ENCODE data around the gene NKAP. TPM values are rescaled to one million over a fixed set of nuclear protein-coding genes. Genes with fewer than 3 reads are reported as not detected.
A peak's percentile ranks its signal among the peaks of the same experiment; 100 is the strongest.

The NKAP gene
- total and polyA plus RNA-seq, 2 donors (not counting 1 experiment from before 2014, with no cell fraction given): 2.3 to 17.9 TPM

DNA sequence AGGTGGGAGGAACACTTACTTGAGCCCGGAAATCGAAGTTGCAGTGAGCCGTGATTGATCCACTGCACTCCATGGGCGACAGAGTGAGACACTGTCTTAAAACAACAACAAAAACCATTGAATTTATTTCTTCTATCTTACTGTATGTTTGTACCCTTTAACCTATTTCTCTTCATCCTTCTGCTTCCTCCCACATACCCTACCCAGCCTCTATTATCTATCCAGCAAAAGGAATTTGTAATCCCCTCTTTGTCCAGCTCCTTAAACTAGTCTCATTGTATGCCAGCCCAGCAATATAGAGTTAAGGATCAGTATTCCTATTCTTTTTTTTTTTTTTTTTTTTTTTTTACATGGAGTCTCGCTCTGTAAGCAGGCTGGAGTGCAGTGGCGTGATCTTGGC lies 1.9 kb upstream of the NKAP start:
- no peak overlapping the region for H3K27ac Mint-ChIP-seq
- CTCF ChIA-PET: no interaction called here
- no peak overlapping the region for H3K4me3 Mint-ChIP-seq
- DNase-seq (no peak), ATAC-seq (ENCODE audit: low read depth) (no peak)
- Histone ChIP-seq H4K20me1 (ENCODE audit: control insufficient read depth, insufficient read depth, low read length, poor library complexity, severe bottlenecking) (no peaks in the 10 kb centered on the region), H3K79me2 (ENCODE audit: control insufficient read depth, insufficient read depth, low read length) (peaks cover 22% of the 10 kb centered on the region), H3K4me3 (ENCODE audit: control extremely low read depth in 1 of 5, extremely low read depth in 1 of 5, insufficient read depth in 1 of 5, low read depth in 2 of 5, low read length in 4 of 5) (no peak overlapping the region), H3K9me3 (ENCODE audit: control extremely low read depth in 1 of 3, control insufficient read depth in 2 of 3, insufficient read depth in 1 of 3, low read length in 2 of 3) (no peaks in the 10 kb centered on the region), H3K27ac (ENCODE audit: low read length in 2 of 2) (no peak overlapping the region), H3K36me3 (replicated peaks in 1 of 2; ENCODE audit: control extremely low read depth in 1 of 2, control insufficient read depth in 1 of 2, extremely low read depth in 1 of 2, insufficient read depth in 2 of 2, low read length in 1 of 2) (no peaks in the 10 kb centered on the region), H3K27me3 (replicated peaks in 1 of 4; ENCODE audit: control extremely low read depth in 1 of 4, control insufficient read depth in 3 of 4, insufficient read depth in 4 of 4, low read length in 3 of 4) (no peaks in the 10 kb centered on the region), H2AFZ (ENCODE audit: insufficient read depth, low read depth, low read length, poor library complexity, severe bottlenecking) (no peak overlapping the region), H3K4me1 (ENCODE audit: control insufficient read depth in 2 of 2, insufficient read depth in 2 of 2, low read length in 2 of 2) (peaks cover 15 to 21% of the 10 kb centered on the region in 2 donors), H3K4me2 (replicated peaks; ENCODE audit: low read depth, low read length, poor library complexity, severe bottlenecking) (no peak overlapping the region), H3K9ac (ENCODE audit: low read length) (no peak overlapping the region)
- intact Hi-C loops (cut with micrococcal nuclease): loop anchor here (10.0 kb wide), 1 partner anchor 481 kb away; the partner anchor contains the start of gene SLC25A5
- TF ChIP-seq, protein P1, sequence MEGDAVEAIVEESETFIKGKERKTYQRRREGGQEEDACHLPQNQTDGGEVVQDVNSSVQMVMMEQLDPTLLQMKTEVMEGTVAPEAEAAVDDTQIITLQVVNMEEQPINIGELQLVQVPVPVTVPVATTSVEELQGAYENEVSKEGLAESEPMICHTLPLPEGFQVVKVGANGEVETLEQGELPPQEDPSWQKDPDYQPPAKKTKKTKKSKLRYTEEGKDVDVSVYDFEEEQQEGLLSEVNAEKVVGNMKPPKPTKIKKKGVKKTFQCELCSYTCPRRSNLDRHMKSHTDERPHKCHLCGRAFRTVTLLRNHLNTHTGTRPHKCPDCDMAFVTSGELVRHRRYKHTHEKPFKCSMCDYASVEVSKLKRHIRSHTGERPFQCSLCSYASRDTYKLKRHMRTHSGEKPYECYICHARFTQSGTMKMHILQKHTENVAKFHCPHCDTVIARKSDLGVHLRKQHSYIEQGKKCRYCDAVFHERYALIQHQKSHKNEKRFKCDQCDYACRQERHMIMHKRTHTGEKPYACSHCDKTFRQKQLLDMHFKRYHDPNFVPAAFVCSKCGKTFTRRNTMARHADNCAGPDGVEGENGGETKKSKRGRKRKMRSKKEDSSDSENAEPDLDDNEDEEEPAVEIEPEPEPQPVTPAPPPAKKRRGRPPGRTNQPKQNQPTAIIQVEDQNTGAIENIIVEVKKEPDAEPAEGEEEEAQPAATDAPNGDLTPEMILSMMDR (IDR thresholded peaks at IDR 0.05): no peak
- no peak for TF ChIP-seq EZH2 (IDR thresholded peaks at IDR 0.05; ENCODE audit: borderline replicate concordance, insufficient read depth, low read depth, low read length, poor library complexity, severe bottlenecking)
- peaks cover 18% of the 10 kb centered on the region for H3K4me1 Mint-ChIP-seq
- WGBS (ENCODE audit: insufficient coverage): no CpG with 5 or more reads among the region's 6 CpGs
- H3K9me3 Mint-ChIP-seq (ENCODE audit: insufficient read depth): no peaks in the 10 kb centered on the region
- peaks cover 3% of the 10 kb centered on the region for H3K27me3 Mint-ChIP-seq
- POLR2A ChIA-PET: no interaction called here

DNA sequence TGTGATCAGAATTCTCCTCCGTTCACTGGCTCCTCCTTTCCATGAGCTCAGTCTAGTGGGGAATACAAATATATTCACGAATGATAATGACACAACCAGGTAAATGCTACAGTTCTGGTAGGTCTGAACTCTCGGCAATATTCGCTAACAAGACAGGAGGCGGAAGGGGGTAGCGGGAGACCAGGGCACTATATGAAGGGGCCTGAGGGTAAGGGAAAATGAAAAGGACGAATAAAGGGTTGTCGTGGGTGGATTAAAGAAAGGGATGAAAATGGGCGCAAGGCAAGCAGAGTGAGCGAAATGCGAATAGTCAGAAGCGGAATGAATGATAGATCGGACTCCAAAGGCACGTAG lies 743 bp downstream of the NKAP start:
- Mint-ChIP-seq H3K9me3 (ENCODE audit: insufficient read depth) (no peaks in the 10 kb centered on the region), H3K4me3 (peak overlapping the region; percentile 96), H3K27ac (peak overlapping the region; percentile 94), H3K27me3 (no peaks in the 10 kb centered on the region), H3K4me1 (peaks cover 18% of the 10 kb centered on the region)
- Histone ChIP-seq H3K36me3 (replicated peaks in 1 of 2; ENCODE audit: control extremely low read depth in 1 of 2, control insufficient read depth in 1 of 2, extremely low read depth in 1 of 2, insufficient read depth in 2 of 2, low read length in 1 of 2) (no peaks in the 10 kb centered on the region), H3K79me2 (ENCODE audit: control insufficient read depth, insufficient read depth, low read length) (peaks cover 22% of the 10 kb centered on the region), H3K4me2 (replicated peaks; ENCODE audit: low read depth, low read length, poor library complexity, severe bottlenecking) (peak overlapping the region; percentile 68), H3K9me3 (ENCODE audit: control extremely low read depth in 1 of 3, control insufficient read depth in 2 of 3, insufficient read depth in 1 of 3, low read length in 2 of 3) (no peaks in the 10 kb centered on the region), H4K20me1 (ENCODE audit: control insufficient read depth, insufficient read depth, low read length, poor library complexity, severe bottlenecking) (no peaks in the 10 kb centered on the region), H3K27me3 (replicated peaks in 1 of 4; ENCODE audit: control extremely low read depth in 1 of 4, control insufficient read depth in 3 of 4, insufficient read depth in 4 of 4, low read length in 3 of 4) (no peaks in the 10 kb centered on the region), H3K27ac (ENCODE audit: low read length in 2 of 2) (peak overlapping the region; percentile 86 to 88), H3K9ac (ENCODE audit: low read length) (peak overlapping the region; percentile 76), H2AFZ (ENCODE audit: insufficient read depth, low read depth, low read length, poor library complexity, severe bottlenecking) (peak overlapping the region; percentile 76), H3K4me3 (ENCODE audit: control extremely low read depth in 1 of 5, extremely low read depth in 1 of 5, insufficient read depth in 1 of 5, low read depth in 2 of 5, low read length in 4 of 5) (peak overlapping the region; percentile 56 to 91 (median 75)), H3K4me1 (ENCODE audit: control insufficient read depth in 2 of 2, insufficient read depth in 2 of 2, low read length in 2 of 2) (peaks cover 15 to 21% of the 10 kb centered on the region in 2 donors)
- no peak for TF ChIP-seq EZH2 (IDR thresholded peaks at IDR 0.05; ENCODE audit: borderline replicate concordance, insufficient read depth, low read depth, low read length, poor library complexity, severe bottlenecking)
- TF ChIP-seq, protein P1 (IDR thresholded peaks at IDR 0.05): no peak
- CTCF ChIA-PET: no interaction called here
- ATAC-seq (ENCODE audit: low read depth) (no peak), DNase-seq (no peak)
- intact Hi-C loops (cut with micrococcal nuclease): loop anchor here (1.0 to 10.0 kb wide), 4 partner anchors 72 to 478 kb away; partner anchors contain the start of genes NDUFA1, RNF113A, RPL39 and SLC25A5
- WGBS (ENCODE audit: insufficient coverage): 1% methylated on average over 12 of the region's 14 CpGs
- POLR2A ChIA-PET: no interaction called here

Measured in B cell (primary cell).